ENCODE results near the gene ANKH.

GRCh38 chr5:14662721-14663260, 208.8 kb downstream of the ANKH start:
- TF ChIP-seq TAF1 (IDR thresholded peaks at IDR 0.05; ENCODE audit: low read depth) = no peak
- TF ChIP-seq CREB1 (IDR thresholded peaks at IDR 0.05; ENCODE audit: low read depth) = no peak
- no peak for TF ChIP-seq RAD21 (IDR thresholded peaks at IDR 0.05; ENCODE audit: low read depth)
- no peak for TF ChIP-seq EP300 (IDR thresholded peaks at IDR 0.05; ENCODE audit: borderline replicate concordance)
- TF ChIP-seq, protein P1, sequence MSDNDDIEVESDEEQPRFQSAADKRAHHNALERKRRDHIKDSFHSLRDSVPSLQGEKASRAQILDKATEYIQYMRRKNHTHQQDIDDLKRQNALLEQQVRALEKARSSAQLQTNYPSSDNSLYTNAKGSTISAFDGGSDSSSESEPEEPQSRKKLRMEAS (IDR thresholded peaks at IDR 0.05) = no peak
- no peak for TF ChIP-seq YY1 (IDR thresholded peaks at IDR 0.05; ENCODE audit: low read depth)
- no peak for TF ChIP-seq EGR1 (IDR thresholded peaks at IDR 0.05)

All from Ishikawa (cell line).